K562 (cell line): ENCODE results near the gene TOMT. TPM values are rescaled to one million over a fixed set of nuclear protein-coding genes. Genes with fewer than 3 reads are reported as not detected.

Experiments used
- CBFB ChIP-seq: sonication (generic); formaldehyde crosslinking; IDR thresholded peaks from 2 replicates; pipeline ENCODE4 v1.4.0; 2020; ENCODE audit warnings: mild to moderate bottlenecking, missing genetic modification reagents
- CEBPG ChIP-seq, 3 experiments: fragments of 200-800 bp in 1 of 3; sonication (Bioruptor generic) in 1 of 3; sonication (generic) in 1 of 3; formaldehyde crosslinking in 1 of 3; IDR thresholded peaks in 2 of 3; conservative IDR thresholded peaks in 1 of 3; 2 replicates each; pipeline versions ENCODE4 v1.6.1 to v1.8.0; 2016 to 2022; ENCODE audit warnings: missing compliant biosample characterization in 2 of 3, missing genetic modification characterization in 2 of 3, mild to moderate bottlenecking in 1 of 3, missing genetic modification reagents in 1 of 3
- EZH2 ChIP-seq: IDR thresholded peaks from 2 replicates; pipeline ENCODE4 v1.6.1; 2012; ENCODE audit warnings: low read depth, mild to moderate bottlenecking, inconsistent platforms, low read length, borderline replicate concordance
- HNRNPK ChIP-seq: fragments of 200-400 bp; formaldehyde crosslinking; IDR thresholded peaks from one replicate; pipeline ENCODE4 v1.6.1; 2018; ENCODE audit warnings: mild to moderate bottlenecking, low read depth, low read length; ENCODE audit not compliant: poor library complexity, severe bottlenecking
- L3MBTL2 ChIP-seq: fragments of 450-650 bp; IDR thresholded peaks from 2 replicates; pipeline ENCODE4 v1.6.1; 2016; ENCODE audit warnings: mild to moderate bottlenecking, moderate library complexity
- MXI1 ChIP-seq: IDR thresholded peaks from 2 replicates; pipeline ENCODE4 v1.6.1; 2011; ENCODE audit warnings: low read depth, mild to moderate bottlenecking, improper control_type of control experiment, low read length
- NFYB ChIP-seq: IDR thresholded peaks from 2 replicates; pipeline ENCODE4 v1.6.1; 2011; ENCODE audit warnings: mild to moderate bottlenecking, moderate library complexity; ENCODE audit not compliant: insufficient read length; ENCODE audit errors: extremely low read depth
- PHB ChIP-seq: fragments of 250-450 bp; sonication (Bioruptor Pico); IDR thresholded peaks from 2 replicates; pipeline ENCODE4 v1.5.0; 2021
- POLR2AphosphoS2 ChIP-seq: IDR thresholded peaks from 2 replicates; pipeline ENCODE4 v1.6.1; 2012; ENCODE audit warnings: low read length, improper control_type of control experiment
- POLR2G ChIP-seq: fragments of 200-400 bp; formaldehyde crosslinking; IDR thresholded peaks from 2 replicates; pipeline ENCODE4 v1.6.1; 2017; ENCODE audit warnings: low read depth, mild to moderate bottlenecking, antibody characterized with exemption, low read length, moderate library complexity
- SP1 ChIP-seq: sonication (generic); formaldehyde crosslinking; IDR thresholded peaks from 2 replicates; pipeline ENCODE4 v1.8.1; 2022; ENCODE audit warnings: mild to moderate bottlenecking, missing genetic modification reagents
- ZNF175 ChIP-seq: fragments of 200-800 bp; sonication (Bioruptor generic); IDR thresholded peaks from 2 replicates; pipeline ENCODE4 v1.6.1; 2016; ENCODE audit warnings: low read depth, mild to moderate bottlenecking, missing genetic modification characterization, missing compliant biosample characterization
- ZNF224 ChIP-seq: sonication (generic); formaldehyde crosslinking; IDR thresholded peaks from 2 replicates; pipeline ENCODE4 v1.8.0; 2022; ENCODE audit warnings: mild to moderate bottlenecking, missing genetic modification reagents
- polyA plus RNA-seq, 8 experiments: library from polyadenylated mRNA; depleted of rRNA in 4 of 8; stranded (reverse) in 5 of 8; unstranded in 3 of 8; fragments of >200 nt; fragmentation: Nextera tagmentation in 2 of 8; fragmentation: Illumina TruSeq in 1 of 8; extraction: Ambion mirVana in 2 of 8; extraction: Trizol in 1 of 8; gene quantifications; 2 replicates each; pipeline versions ENCODE4 v1.2.1 to v1.2.3, GENCODE V29; 2011 to 2014; ENCODE audit warnings: inconsistent platforms in 1 of 8, missing spikeins in 1 of 8
- total RNA-seq, 7 experiments: library from RNA; depleted of rRNA in 6 of 7; stranded (reverse); fragments of >200 nt in 6 of 7; fragmentation: Illumina TruSeq in 2 of 7; extraction: Trizol in 2 of 7; gene quantifications; 2 replicates each; pipeline versions ENCODE4 v1.2.1 to v1.2.3, GENCODE V29; 2011 to 2021; ENCODE audit warnings: low replicate concordance in 1 of 7
- TF ChIP-seq, protein P1 (sequence below): fragments of 200-800 bp; sonication (Bioruptor generic); IDR thresholded peaks from 2 replicates; pipeline ENCODE4 v1.6.1; 2016; ENCODE audit warnings: missing genetic modification characterization, missing compliant biosample characterization
- TF ChIP-seq, protein P2 (sequence below): IDR thresholded peaks from 2 replicates; pipeline ENCODE4 v1.6.1; 2012; ENCODE audit warnings: low read depth, low read length, improper control_type of control experiment, borderline replicate concordance
- TF ChIP-seq, protein P3 (sequence below): IDR thresholded peaks from 2 replicates; pipeline ENCODE4 v1.6.1; 2014; ENCODE audit warnings: antibody characterized with exemption
- TF ChIP-seq, protein P4 (sequence below): sonication (generic); IDR thresholded peaks from 2 replicates; pipeline ENCODE4 v1.6.1; 2016

Gene TOMT
- total and polyA plus RNA-seq, 9 of the 15 experiments (the other 6 are each of a cell fraction or from before 2014, with no cell fraction given) = not detected

DNA sequence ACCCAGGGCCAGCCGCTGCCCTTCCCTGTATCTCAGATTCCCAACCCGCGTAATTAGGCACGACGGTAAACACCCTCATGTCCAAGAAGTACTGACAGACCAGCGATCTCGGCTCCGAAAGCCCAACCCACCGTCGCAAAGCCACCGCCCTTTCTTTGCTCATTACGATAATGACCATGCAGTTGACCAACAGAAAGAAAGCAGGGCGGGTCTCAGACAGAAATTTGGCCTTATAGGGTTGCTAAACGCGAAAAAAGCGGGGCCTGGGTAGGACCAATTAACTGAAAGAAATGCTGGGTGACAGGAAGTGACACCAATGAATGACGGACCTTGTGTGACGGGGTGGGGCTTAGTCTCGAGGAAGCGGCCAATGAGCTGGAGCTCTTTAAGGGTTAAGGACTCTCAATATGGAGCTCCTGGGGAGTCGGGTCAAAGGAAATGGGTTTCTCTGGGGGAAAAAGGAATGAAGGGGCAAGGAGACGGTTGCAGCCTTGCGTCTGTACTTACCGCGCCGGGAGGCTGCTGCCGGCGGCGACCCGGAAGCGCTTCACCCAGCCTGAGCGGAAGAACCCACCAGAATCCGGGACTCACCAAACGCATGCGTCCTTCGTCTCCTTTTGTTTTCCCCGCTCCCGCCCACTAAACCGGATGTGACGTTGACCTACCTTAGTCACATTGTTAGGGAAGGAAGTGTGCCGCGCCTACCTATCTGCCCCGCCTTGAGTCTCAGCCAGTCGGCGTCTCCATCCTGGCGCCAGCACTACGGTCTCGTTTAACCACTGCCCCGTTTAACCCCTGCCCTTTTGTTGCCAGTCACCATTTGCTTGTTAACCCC is 6.6 kb downstream of the TOMT start, which contains the start of gene ANAPC15 (continued):
- TF ChIP-seq, protein P1, sequence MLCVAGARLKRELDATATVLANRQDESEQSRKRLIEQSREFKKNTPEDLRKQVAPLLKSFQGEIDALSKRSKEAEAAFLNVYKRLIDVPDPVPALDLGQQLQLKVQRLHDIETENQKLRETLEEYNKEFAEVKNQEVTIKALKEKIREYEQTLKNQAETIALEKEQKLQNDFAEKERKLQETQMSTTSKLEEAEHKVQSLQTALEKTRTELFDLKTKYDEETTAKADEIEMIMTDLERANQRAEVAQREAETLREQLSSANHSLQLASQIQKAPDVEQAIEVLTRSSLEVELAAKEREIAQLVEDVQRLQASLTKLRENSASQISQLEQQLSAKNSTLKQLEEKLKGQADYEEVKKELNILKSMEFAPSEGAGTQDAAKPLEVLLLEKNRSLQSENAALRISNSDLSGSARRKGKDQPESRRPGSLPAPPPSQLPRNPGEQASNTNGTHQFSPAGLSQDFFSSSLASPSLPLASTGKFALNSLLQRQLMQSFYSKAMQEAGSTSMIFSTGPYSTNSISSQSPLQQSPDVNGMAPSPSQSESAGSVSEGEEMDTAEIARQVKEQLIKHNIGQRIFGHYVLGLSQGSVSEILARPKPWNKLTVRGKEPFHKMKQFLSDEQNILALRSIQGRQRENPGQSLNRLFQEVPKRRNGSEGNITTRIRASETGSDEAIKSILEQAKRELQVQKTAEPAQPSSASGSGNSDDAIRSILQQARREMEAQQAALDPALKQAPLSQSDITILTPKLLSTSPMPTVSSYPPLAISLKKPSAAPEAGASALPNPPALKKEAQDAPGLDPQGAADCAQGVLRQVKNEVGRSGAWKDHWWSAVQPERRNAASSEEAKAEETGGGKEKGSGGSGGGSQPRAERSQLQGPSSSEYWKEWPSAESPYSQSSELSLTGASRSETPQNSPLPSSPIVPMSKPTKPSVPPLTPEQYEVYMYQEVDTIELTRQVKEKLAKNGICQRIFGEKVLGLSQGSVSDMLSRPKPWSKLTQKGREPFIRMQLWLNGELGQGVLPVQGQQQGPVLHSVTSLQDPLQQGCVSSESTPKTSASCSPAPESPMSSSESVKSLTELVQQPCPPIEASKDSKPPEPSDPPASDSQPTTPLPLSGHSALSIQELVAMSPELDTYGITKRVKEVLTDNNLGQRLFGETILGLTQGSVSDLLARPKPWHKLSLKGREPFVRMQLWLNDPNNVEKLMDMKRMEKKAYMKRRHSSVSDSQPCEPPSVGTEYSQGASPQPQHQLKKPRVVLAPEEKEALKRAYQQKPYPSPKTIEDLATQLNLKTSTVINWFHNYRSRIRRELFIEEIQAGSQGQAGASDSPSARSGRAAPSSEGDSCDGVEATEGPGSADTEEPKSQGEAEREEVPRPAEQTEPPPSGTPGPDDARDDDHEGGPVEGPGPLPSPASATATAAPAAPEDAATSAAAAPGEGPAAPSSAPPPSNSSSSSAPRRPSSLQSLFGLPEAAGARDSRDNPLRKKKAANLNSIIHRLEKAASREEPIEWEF (CRISPR knock-in tag) = 0 out of 2 replicates have a peak, but pooled peaks have one; percentile 63
- no peak for TF ChIP-seq CBFB (CRISPR knock-in tag)
- TF ChIP-seq, protein P2, sequence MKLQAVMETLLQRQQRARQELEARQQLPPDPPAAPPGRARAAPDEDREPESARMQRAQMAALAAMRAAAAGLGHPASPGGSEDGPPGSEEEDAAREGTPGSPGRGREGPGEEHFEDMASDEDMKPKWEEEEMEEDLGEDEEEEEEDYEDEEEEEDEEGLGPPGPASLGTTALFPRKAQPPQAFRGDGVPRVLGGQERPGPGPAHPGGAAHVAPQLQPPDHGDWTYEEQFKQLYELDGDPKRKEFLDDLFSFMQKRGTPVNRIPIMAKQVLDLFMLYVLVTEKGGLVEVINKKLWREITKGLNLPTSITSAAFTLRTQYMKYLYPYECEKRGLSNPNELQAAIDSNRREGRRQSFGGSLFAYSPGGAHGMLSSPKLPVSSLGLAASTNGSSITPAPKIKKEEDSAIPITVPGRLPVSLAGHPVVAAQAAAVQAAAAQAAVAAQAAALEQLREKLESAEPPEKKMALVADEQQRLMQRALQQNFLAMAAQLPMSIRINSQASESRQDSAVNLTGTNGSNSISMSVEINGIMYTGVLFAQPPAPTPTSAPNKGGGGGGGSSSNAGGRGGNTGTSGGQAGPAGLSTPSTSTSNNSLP = peak; percentile 33; the same call in 1 of the 2 replicates
- TF ChIP-seq POLR2G = peak; percentile 86
- peak; percentile 80; the same call in 1 of the 2 replicates for TF ChIP-seq SP1 (CRISPR knock-in tag)
- no peak for TF ChIP-seq ZNF224 (CRISPR knock-in tag)
- TF ChIP-seq L3MBTL2 = peak; percentile 51; the same call in 1 of the 2 replicates
- TF ChIP-seq NFYB = peak; percentile 62
- no peak for TF ChIP-seq PHB
- TF ChIP-seq, protein P3, sequence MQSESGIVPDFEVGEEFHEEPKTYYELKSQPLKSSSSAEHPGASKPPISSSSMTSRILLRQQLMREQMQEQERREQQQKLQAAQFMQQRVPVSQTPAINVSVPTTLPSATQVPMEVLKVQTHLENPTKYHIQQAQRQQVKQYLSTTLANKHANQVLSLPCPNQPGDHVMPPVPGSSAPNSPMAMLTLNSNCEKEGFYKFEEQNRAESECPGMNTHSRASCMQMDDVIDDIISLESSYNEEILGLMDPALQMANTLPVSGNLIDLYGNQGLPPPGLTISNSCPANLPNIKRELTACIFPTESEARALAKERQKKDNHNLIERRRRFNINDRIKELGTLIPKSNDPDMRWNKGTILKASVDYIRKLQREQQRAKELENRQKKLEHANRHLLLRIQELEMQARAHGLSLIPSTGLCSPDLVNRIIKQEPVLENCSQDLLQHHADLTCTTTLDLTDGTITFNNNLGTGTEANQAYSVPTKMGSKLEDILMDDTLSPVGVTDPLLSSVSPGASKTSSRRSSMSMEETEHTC = no peak
- TF ChIP-seq EZH2 = no peak
- peak; percentile 4 for TF ChIP-seq ZNF175 (CRISPR knock-in tag)
- no peak for TF ChIP-seq HNRNPK
- TF ChIP-seq POLR2AphosphoS2 = peak; percentile 57; the same call in 1 of the 2 replicates
- TF ChIP-seq MXI1 = 0 out of 2 replicates have a peak, but pooled peaks have one; percentile 37
- TF ChIP-seq, protein P4, sequence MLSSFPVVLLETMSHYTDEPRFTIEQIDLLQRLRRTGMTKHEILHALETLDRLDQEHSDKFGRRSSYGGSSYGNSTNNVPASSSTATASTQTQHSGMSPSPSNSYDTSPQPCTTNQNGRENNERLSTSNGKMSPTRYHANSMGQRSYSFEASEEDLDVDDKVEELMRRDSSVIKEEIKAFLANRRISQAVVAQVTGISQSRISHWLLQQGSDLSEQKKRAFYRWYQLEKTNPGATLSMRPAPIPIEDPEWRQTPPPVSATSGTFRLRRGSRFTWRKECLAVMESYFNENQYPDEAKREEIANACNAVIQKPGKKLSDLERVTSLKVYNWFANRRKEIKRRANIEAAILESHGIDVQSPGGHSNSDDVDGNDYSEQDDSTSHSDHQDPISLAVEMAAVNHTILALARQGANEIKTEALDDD = peak; percentile 86; the same call in 1 of the 2 replicates
- no peak for TF ChIP-seq CEBPG (CRISPR knock-in tag; IDR thresholded peaks at IDR 0.05)
- no peak; a peak in 1 of 4 replicates for TF ChIP-seq CEBPG (tag; conservative IDR thresholded peaks at IDR 0.05 in 1 of 2, IDR thresholded peaks at IDR 0.05 in 1 of 2)
